IPS-18a (cell line): ENCODE results near the gene RNU7-1.

ENCODE experiments used
- H3K27ac ChIP-seq: one replicate; pipeline ENCODE4 v1.5.1; 2013; ENCODE audit warnings: low read length
- H3K27me3 ChIP-seq: one replicate; pipeline ENCODE4 v1.6.1; 2013; ENCODE audit warnings: mild to moderate bottlenecking, low read length; ENCODE audit not compliant: control insufficient read depth, insufficient read depth
- H3K36me3 ChIP-seq: one replicate; pipeline ENCODE4 v1.6.1; 2013; ENCODE audit warnings: low read depth, low read length; ENCODE audit not compliant: control insufficient read depth
- H3K4me1 ChIP-seq: one replicate; pipeline ENCODE4 v1.6.1; 2013; ENCODE audit warnings: low read depth, low read length; ENCODE audit not compliant: control insufficient read depth
- H3K4me3 ChIP-seq: one replicate; pipeline ENCODE4 v1.5.1; 2013; ENCODE audit warnings: low read length
- H3K9ac ChIP-seq: one replicate; pipeline ENCODE4 v1.6.1; 2013; ENCODE audit warnings: mild to moderate bottlenecking, low read length, moderate library complexity
- H3K9me3 ChIP-seq: one replicate; pipeline ENCODE4 v1.6.1; 2013; ENCODE audit warnings: low read depth, low read length; ENCODE audit not compliant: control insufficient read depth

Gene RNU7-1

DNA sequence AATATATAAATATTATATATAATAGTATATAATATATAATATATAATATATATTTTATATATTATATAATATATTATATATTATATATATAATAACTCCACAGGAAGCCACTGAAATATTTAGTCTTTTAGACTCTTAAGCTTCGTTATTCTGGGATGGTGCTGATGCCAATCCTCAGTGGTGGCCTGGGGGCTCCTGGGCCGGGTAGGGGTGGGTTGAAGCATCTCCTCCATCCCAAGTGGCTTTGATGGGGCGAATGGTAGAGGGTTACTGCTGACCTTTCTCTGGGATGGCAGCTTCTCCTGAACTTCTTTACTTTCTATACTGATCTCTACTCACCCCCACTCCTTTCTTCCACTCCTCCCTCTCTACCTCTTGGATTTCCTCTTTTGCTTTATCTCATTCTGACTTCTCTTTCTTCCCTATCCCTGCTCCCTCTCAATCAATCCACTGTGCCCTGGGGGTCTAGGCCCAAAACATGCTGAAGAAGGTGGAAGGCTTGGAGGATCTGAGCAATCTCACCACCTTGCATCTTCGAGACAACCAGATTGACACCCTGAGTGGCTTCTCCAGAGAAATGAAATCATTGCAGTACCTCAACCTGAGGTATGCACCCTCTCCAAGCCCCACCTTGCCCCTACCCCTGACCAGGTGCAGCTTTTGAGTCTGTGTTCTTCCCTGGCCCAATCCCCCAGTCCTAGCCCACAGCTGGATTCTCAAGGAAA is 34.0 kb upstream of the RNU7-1 start:
- Histone ChIP-seq H3K4me1 (peaks cover 12% of the 10 kb centered on the region), H3K9me3 (no peaks in the 10 kb centered on the region), H3K27me3 (peaks cover 4% of the 10 kb centered on the region), H3K36me3 (no peaks in the 10 kb centered on the region), H3K27ac (no peak overlapping the region), H3K4me3 (no peak overlapping the region), H3K9ac (no peak overlapping the region)

DNA sequence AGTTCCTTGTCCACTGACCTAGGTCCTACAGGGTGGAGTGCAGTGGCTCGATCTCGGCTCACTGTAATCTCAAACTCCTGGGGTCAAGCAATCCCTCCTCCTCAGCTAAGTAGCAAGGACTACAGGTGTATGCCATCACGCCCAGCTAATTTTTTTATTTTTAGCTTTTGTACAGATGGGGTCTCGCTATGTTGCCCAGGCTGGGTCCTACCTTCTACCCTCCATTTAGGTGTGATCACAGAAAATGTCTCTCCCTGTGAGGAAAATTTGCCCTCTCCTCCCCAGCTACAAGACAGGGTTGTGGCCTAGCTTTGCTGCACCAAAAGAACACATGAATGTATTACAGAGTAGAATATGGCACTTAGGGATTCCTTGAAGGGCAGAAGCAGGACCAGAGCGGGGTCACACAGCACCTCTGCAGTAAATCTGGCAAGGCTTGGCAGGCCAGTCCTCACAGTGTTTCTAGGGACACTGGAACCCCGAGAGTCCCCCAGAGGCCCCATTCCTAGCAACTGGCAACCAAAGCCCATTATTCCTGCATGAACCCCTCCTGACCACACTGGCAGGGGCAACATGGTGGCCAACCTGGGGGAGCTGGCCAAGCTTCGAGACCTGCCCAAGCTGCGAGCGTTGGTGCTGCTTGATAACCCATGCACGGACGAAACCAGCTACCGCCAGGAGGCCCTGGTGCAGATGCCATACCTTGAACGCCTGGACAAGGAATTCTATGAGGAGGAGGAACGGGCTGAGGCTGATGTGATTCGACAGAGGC is 31.3 kb upstream of the RNU7-1 start:
- Histone ChIP-seq H3K27me3 (no peaks in the 10 kb centered on the region), H3K9me3 (no peaks in the 10 kb centered on the region), H3K27ac (no peak overlapping the region), H3K4me3 (no peak overlapping the region), H3K9ac (no peak overlapping the region), H3K36me3 (peaks cover 8% of the 10 kb centered on the region), H3K4me1 (peaks cover 7% of the 10 kb centered on the region)

DNA sequence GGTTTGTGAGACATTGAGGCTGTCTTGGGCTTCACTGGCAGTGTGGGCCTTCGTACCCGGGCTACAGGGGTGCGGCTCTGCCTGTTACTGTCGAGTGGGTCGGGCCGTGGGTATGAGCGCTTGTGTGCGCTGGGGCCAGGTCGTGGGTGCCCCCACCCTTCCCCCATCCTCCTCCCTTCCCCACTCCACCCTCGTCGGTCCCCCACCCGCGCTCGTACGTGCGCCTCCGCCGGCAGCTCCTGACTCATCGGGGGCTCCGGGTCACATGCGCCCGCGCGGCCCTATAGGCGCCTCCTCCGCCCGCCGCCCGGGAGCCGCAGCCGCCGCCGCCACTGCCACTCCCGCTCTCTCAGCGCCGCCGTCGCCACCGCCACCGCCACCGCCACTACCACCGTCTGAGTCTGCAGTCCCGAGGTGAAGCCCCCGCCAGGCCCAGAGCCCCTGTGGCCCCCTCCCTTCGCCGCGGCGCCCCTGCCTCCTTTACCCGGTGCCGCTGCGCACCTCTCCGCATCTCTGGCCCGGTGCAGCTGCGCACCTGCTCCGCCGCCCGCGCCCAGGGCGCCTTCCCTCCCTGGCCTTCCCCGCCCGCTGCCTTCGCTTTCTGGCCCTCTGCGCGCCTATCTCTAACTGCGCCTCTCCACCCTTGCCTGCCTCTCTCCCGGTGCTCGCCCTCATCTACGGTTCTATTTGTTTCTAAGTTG is 29.2 kb upstream of the RNU7-1 start, which contains the start of gene ENO2:
TSS of gene ENO2 (plus strand) at position 335 of the 701 bp plus-strand sequence. CDS start 1,253 bp downstream, outside the sequence.
- Histone ChIP-seq H3K4me1 (peaks cover 7% of the 10 kb centered on the region), H3K27me3 (no peaks in the 10 kb centered on the region), H3K9me3 (no peaks in the 10 kb centered on the region), H3K9ac (peak within 1 kb of the TSS; percentile 52), H3K27ac (no peak within 1 kb of the TSS), H3K36me3 (peaks cover 20% of the 10 kb centered on the region), H3K4me3 (peak within 1 kb of the TSS; percentile 83)

DNA sequence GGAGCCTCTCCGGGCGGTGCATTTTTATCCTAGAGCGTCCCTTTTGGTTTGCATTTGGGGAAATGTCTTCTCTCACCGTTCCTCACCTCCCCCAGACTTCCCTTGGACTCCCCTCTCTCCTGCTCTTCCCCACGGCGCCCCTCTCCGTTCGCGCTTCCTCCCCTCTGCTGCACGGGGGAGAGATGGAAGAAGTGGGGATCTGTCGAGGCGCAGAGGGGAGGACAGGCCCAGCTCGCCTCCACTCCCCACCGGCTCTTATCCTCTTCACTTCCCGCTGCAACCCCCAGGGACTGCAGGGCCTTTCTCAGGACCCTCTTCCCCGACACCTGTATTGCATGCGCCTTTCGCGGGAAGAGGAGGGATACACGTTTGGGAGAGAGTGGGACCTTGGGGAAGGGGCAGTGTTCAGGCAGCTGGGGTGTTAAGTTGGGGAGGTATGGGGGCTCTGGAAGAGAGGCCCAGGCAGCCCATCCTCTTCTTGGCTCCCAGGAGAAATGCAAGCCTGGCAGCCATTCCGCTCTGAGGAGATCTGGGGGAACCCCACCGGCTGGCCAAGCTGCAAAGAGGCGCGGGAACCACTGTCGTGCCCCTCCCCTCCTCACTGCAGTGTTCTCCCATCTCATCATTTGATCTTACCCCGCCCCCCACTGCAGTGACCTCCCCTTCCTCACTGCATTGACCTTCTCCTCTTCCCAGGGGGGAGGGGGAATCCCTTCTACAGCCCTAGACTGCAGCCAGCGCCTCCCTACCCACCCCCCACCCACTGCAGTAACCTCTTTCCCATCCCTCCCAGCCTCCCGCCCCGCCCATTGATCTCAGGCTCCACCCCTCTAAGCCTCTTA is 28.4 kb upstream of the RNU7-1 start:
- Histone ChIP-seq H3K9me3 (no peaks in the 10 kb centered on the region), H3K4me3 (peak overlapping the region; percentile 83), H3K4me1 (peaks cover 7% of the 10 kb centered on the region), H3K9ac (peak overlapping the region; percentile 52), H3K27me3 (no peaks in the 10 kb centered on the region), H3K27ac (no peak overlapping the region), H3K36me3 (peaks cover 27% of the 10 kb centered on the region)

DNA sequence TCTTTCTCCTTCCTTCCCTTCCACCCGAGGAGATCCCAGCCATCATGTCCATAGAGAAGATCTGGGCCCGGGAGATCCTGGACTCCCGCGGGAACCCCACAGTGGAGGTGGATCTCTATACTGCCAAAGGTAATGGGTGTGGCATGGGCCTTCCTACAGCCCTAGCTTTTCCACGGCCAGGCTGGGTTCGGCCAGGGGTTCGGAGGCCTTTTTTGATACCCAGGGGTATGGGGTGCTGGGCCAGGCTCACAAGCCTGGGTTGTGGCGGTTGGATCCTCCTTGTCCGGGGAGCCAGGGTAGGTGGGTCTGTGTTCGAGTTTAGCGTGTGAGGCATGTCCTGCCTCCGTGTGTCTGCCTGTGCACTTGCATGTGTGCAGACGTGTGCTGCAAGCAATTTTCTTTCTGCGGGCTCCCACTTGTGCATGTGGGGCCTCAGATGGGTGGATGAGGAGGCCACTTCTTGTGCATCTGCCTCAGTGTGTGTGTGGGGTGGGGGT is 27.8 kb upstream of the RNU7-1 start:
- no peaks in the 10 kb centered on the region for H3K27me3 ChIP-seq
- no peaks in the 10 kb centered on the region for H3K9me3 ChIP-seq
- H3K4me3 ChIP-seq: peak overlapping the region; percentile 83
- no peak overlapping the region for H3K27ac ChIP-seq
- H3K4me1 ChIP-seq: peaks cover 7% of the 10 kb centered on the region
- peaks cover 27% of the 10 kb centered on the region for H3K36me3 ChIP-seq
- no peak overlapping the region for H3K9ac ChIP-seq

DNA sequence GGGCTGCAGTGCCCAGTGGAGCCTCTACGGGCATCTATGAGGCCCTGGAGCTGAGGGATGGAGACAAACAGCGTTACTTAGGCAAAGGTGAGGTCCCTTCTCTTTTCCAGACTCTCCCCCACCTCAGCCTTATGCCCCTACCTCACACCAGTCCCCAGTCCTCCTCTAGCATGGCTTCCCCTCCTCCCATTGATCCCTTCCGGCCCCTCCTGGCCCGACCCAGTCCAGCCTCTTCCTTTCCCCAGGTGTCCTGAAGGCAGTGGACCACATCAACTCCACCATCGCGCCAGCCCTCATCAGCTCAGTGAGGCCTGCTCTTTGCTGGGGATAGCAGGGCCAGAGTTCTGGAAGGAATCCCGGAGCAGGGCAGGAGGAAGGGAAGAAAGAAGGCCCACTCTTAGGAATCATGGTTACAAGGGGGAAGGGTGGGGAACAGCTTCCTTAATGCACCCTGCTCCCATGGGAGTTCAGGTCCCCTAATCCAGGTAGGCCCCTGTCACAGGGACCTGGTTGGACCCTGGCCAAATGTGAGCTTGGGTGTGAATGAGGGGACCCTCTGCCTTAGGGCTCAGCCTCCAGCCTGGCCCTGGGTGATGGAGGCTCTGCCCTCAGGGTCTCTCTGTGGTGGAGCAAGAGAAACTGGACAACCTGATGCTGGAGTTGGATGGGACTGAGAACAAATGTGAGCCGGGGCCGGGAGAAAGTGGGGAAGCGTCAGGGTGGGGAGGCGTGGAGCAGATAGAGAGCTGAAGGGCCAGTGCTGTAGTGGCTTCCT is 27.0 kb upstream of the RNU7-1 start:
- no peak overlapping the region for H3K27ac ChIP-seq
- no peaks in the 10 kb centered on the region for H3K9me3 ChIP-seq
- H3K9ac ChIP-seq: no peak overlapping the region
- H3K4me1 ChIP-seq: peaks cover 7% of the 10 kb centered on the region
- peaks cover 32% of the 10 kb centered on the region for H3K36me3 ChIP-seq
- no peak overlapping the region for H3K4me3 ChIP-seq
- no peaks in the 10 kb centered on the region for H3K27me3 ChIP-seq

DNA sequence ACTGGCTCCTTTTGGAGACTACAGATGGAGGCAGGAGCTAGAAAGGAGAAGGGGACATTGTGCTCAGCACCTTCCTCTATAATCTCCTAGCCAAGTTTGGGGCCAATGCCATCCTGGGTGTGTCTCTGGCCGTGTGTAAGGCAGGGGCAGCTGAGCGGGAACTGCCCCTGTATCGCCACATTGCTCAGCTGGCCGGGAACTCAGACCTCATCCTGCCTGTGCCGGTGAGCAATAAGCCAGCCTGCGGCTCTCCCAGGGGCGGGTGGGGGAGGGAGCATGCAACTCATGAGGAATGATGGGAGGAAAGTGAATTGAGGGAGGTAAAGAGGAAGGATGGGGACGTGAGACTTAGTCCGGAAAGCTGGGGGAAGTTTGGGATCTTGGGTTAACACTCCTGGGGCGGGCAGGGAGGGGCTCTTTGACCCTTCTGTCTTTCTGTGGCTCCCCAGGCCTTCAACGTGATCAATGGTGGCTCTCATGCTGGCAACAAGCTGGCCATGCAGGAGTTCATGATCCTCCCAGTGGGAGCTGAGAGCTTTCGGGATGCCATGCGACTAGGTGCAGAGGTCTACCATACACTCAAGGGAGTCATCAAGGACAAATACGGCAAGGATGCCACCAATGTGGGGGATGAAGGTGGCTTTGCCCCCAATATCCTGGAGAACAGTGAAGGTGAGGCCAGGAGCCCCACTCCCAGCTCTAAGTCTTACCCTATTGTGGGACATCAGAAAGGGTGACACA is 26.0 kb upstream of the RNU7-1 start:
- peaks cover 7% of the 10 kb centered on the region for H3K4me1 ChIP-seq
- H3K36me3 ChIP-seq: peaks cover 43% of the 10 kb centered on the region
- no peak overlapping the region for H3K9ac ChIP-seq
- no peaks in the 10 kb centered on the region for H3K27me3 ChIP-seq
- no peak overlapping the region for H3K27ac ChIP-seq
- no peak overlapping the region for H3K4me3 ChIP-seq
- no peaks in the 10 kb centered on the region for H3K9me3 ChIP-seq

DNA sequence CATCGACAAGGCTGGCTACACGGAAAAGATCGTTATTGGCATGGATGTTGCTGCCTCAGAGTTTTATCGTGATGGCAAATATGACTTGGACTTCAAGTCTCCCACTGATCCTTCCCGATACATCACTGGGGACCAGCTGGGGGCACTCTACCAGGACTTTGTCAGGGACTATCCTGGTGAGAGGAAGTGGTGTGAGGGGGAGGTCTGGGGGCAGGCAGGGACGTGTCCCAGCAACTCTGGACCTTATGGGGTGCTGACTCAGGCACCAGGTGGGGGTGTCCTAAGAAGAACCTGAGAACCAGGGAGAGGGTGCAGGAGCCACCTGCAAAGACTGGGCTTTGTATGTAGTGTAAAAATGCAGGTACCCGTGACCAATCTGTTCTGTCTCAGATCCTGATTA is 24.0 kb upstream of the RNU7-1 start:
- H3K27ac ChIP-seq: no peak overlapping the region
- peaks cover 46% of the 10 kb centered on the region for H3K36me3 ChIP-seq
- no peaks in the 10 kb centered on the region for H3K27me3 ChIP-seq
- peaks cover 5% of the 10 kb centered on the region for H3K4me1 ChIP-seq
- no peak overlapping the region for H3K9ac ChIP-seq
- no peaks in the 10 kb centered on the region for H3K9me3 ChIP-seq
- no peak overlapping the region for H3K4me3 ChIP-seq

DNA sequence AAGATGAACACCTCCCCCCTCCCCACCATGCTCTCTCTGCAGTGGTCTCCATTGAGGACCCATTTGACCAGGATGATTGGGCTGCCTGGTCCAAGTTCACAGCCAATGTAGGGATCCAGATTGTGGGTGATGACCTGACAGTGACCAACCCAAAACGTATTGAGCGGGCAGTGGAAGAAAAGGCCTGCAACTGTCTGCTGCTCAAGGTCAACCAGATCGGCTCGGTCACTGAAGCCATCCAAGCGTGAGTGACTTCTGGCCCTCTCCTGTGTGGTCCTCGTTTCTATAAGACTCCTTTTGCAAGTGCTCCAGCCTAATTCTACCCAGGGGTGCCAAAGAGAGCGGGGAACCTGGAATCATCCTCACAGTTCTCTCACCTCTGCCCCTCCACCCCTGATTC is 22.1 kb upstream of the RNU7-1 start:
- Histone ChIP-seq H3K4me3 (no peak overlapping the region), H3K36me3 (peaks cover 42% of the 10 kb centered on the region), H3K9me3 (no peaks in the 10 kb centered on the region), H3K9ac (no peak overlapping the region), H3K27ac (no peak overlapping the region), H3K27me3 (no peaks in the 10 kb centered on the region), H3K4me1 (peaks cover 22% of the 10 kb centered on the region)
